Osteoblast (primary cell): ENCODE measurements around the gene CPNE6. TPM values are rescaled to one million over a fixed set of nuclear protein-coding genes. Genes with fewer than 3 reads are reported as not detected.

Experiments used
- DNase-seq: peaks from one replicate; pipeline ENCODE4 v3.0.0; 2011; ENCODE audit warnings: low spot score, mixed read lengths; ENCODE audit not compliant: insufficient read length; ENCODE audit errors: missing footprints
- H2AFZ ChIP-seq: 2 replicates; pipeline ENCODE4 v1.6.0; 2011; ENCODE audit warnings: mild to moderate bottlenecking, low read length
- H3K27ac ChIP-seq: 2 replicates; pipeline ENCODE4 v1.5.1; 2011; ENCODE audit warnings: mild to moderate bottlenecking, low read depth, low read length, moderate library complexity
- H3K27me3 ChIP-seq: 2 replicates; pipeline ENCODE4 v1.6.0; 2012; ENCODE audit warnings: mild to moderate bottlenecking, control low read depth, inconsistent platforms, low read length, moderate library complexity; ENCODE audit not compliant: insufficient read depth
- H3K36me3 ChIP-seq: 2 replicates; pipeline ENCODE4 v1.5.1; 2011; ENCODE audit warnings: mild to moderate bottlenecking, low read length, control low read depth, moderate library complexity; ENCODE audit not compliant: insufficient read depth
- H3K4me1 ChIP-seq: 2 replicates; pipeline ENCODE4 v1.5.1; 2011; ENCODE audit warnings: mild to moderate bottlenecking, low read length, control low read depth, moderate library complexity; ENCODE audit not compliant: insufficient read depth
- H3K4me2 ChIP-seq: 2 replicates; pipeline ENCODE4 v1.6.0; 2011; ENCODE audit warnings: mild to moderate bottlenecking, low read length; ENCODE audit not compliant: insufficient read depth
- H3K4me3 ChIP-seq: fragments of 200-600 bp; sonication (generic); 3 replicates; pipeline ENCODE4 v1.5.1; 2012; ENCODE audit warnings: mild to moderate bottlenecking, low read length, inconsistent platforms; ENCODE audit not compliant: insufficient read depth
- H3K79me2 ChIP-seq: 2 replicates; pipeline ENCODE4 v1.6.0; 2012; ENCODE audit warnings: mild to moderate bottlenecking, low read length, control low read depth, inconsistent platforms; ENCODE audit not compliant: insufficient read depth
- H3K9me3 ChIP-seq: 2 replicates; pipeline ENCODE4 v1.5.1; 2011; ENCODE audit warnings: low read depth, low read length, control low read depth
- H4K20me1 ChIP-seq: 2 replicates; pipeline ENCODE4 v1.6.0; 2012; ENCODE audit warnings: mild to moderate bottlenecking, low read length, control low read depth; ENCODE audit not compliant: insufficient read depth
- CTCF ChIP-seq: IDR thresholded peaks from 2 replicates; pipeline ENCODE4 v1.5.1; 2011; ENCODE audit warnings: mild to moderate bottlenecking, low read depth, low read length, moderate library complexity; ENCODE audit errors: extremely low read depth
- total RNA-seq: library from RNA; depleted of rRNA; stranded (reverse); fragments of >200 nt; gene quantifications from 2 replicates; pipeline ENCODE4 v1.2.3, GENCODE V29; 2012

Gene CPNE6
- total RNA-seq, 1 donor: not detected

- Histone ChIP-seq H3K4me3 (no peak overlapping the region), H3K27me3 (no peaks in the 10 kb centered on the region), H2AFZ (no peak overlapping the region), H3K4me2 (no peak overlapping the region), H3K79me2 (no peaks in the 10 kb centered on the region), H3K4me1 (no peaks in the 10 kb centered on the region), H4K20me1 (peaks cover 4% of the 10 kb centered on the region), H3K9me3 (no peaks in the 10 kb centered on the region), H3K36me3 (no peaks in the 10 kb centered on the region), H3K27ac (no peak overlapping the region)
- peak; percentile 72 for DNase-seq
- no peak for TF ChIP-seq CTCF
Measured at GRCh38 chr14:24059841-24060388, 11.4 kb upstream of the CPNE6 start.

GRCh38 chr14:24060443-24060842 lies 10.9 kb upstream of the CPNE6 start:
- Histone ChIP-seq H2AFZ (no peak overlapping the region), H3K27ac (no peak overlapping the region), H3K4me3 (no peak overlapping the region), H3K9me3 (no peaks in the 10 kb centered on the region), H3K36me3 (no peaks in the 10 kb centered on the region), H3K4me1 (no peaks in the 10 kb centered on the region), H4K20me1 (peaks cover 4% of the 10 kb centered on the region), H3K79me2 (no peaks in the 10 kb centered on the region), H3K27me3 (peaks cover 1% of the 10 kb centered on the region), H3K4me2 (no peak overlapping the region)
- TF ChIP-seq CTCF: no peak
- DNase-seq: peak; percentile 44

- H3K4me1 ChIP-seq: no peaks in the 10 kb centered on the region
- no peak overlapping the region for H3K4me3 ChIP-seq
- H2AFZ ChIP-seq: no peak overlapping the region
- peak; percentile 81 for DNase-seq
- TF ChIP-seq CTCF: no peak
- H3K27ac ChIP-seq: no peak overlapping the region
- H3K36me3 ChIP-seq: no peaks in the 10 kb centered on the region
- no peaks in the 10 kb centered on the region for H3K9me3 ChIP-seq
- H3K79me2 ChIP-seq: no peaks in the 10 kb centered on the region
- H3K27me3 ChIP-seq: peaks cover 3% of the 10 kb centered on the region
- peaks cover 4% of the 10 kb centered on the region for H4K20me1 ChIP-seq
- H3K4me2 ChIP-seq: no peak overlapping the region
Measured at GRCh38 chr14:24060984-24061913, 10.1 kb upstream of the CPNE6 start.
